ENCODE data around the gene SLC66A2. TPM values are rescaled to one million over a fixed set of nuclear protein-coding genes. Genes with fewer than 3 reads are reported as not detected.

Gene SLC66A2
- total RNA-seq, 1 experiment from 2014 or later, result 19.5 TPM

DNA sequence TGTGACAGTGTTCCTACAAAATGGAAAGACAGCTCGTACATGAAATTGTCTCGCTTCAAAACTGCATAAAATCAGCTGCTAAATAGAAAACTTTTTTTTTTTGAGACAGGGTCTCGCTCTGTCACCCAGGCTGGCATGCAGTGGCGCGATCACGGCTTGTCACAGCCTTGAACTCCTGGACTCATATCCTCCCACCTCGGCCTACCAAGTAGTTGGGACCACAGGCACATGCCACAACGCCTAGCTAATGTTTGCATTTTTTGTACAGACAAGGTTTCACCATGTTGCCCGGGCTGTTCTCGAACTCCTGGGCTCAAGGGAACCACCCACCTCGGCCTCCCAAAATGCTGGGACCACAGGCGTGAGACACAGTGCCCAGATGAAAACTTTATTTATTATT is 33.7 kb upstream of the SLC66A2 start:
- BruUV-seq (replicated peaks), result no TSS peak

DNA sequence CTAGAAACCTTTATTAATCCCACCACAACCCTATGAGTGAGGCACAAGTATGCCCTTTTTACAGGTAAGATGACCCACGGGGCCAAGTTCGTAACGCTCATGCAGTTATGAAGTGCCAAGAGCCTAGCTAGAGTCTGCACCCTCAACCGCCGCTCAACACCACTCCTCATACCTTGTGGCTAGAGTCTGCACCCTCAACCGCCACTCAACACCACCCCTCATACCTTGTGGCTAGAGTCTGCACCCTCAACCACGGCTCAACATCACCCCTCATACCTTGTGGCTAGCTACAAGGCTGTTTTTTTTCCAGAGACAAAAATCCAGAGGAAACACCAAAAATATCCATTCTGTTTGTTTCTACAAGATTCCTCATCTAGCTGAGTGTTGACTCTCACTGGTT is 32.3 kb upstream of the SLC66A2 start:
- no peaks in the 10 kb centered on the region for H3K27me3 ChIP-seq (replicated peaks; ENCODE audit: control insufficient read depth, insufficient read depth, low read length)
- DNase-seq, result no peak
- H3K9me3 ChIP-seq, result no peaks in the 10 kb centered on the region
- ChIA-PET CTCF (no interaction called here), POLR2A (no interaction called here)
- no peak overlapping the region for H3K27ac Mint-ChIP-seq (ENCODE audit: unreplicated experiment)
- no peak overlapping the region for H3K4me3 ChIP-seq (ENCODE audit: low read depth, low read length)
- intact Hi-C loops (cut with micrococcal nuclease; ENCODE audit: unreplicated experiment), result no loop called here
- no peaks in the 10 kb centered on the region for H3K4me1 Mint-ChIP-seq (ENCODE audit: low read depth, unreplicated experiment)
- no peaks in the 10 kb centered on the region for H3K4me1 ChIP-seq
- H3K9me3 Mint-ChIP-seq (ENCODE audit: unreplicated experiment), result no peaks in the 10 kb centered on the region
- BruUV-seq (replicated peaks), result no TSS peak
- no peak for TF ChIP-seq CTCF (IDR thresholded peaks at IDR 0.05; ENCODE audit: insufficient read depth in 1 of 2, low read depth in 1 of 2, low read length in 1 of 2, severe bottlenecking in 1 of 2, unreplicated experiment in 1 of 2)
- H3K27me3 Mint-ChIP-seq (ENCODE audit: insufficient read depth, unreplicated experiment), result no peaks in the 10 kb centered on the region
- H3K36me3 ChIP-seq (ENCODE audit: control insufficient read depth, insufficient read depth, low read length), result no peaks in the 10 kb centered on the region
- H3K4me3 Mint-ChIP-seq (ENCODE audit: unreplicated experiment), result no peak overlapping the region
- H3K36me3 Mint-ChIP-seq (ENCODE audit: insufficient read depth, unreplicated experiment), result peaks cover 29% of the 10 kb centered on the region

More for the DNA sequence above, 33.7 kb upstream of the SLC66A2 start:
- TF ChIP-seq CTCF (IDR thresholded peaks at IDR 0.05; ENCODE audit: insufficient read depth in 1 of 2, low read depth in 1 of 2, low read length in 1 of 2, severe bottlenecking in 1 of 2, unreplicated experiment in 1 of 2), result no peak
- Mint-ChIP-seq H3K36me3 (ENCODE audit: insufficient read depth, unreplicated experiment) (peaks cover 29% of the 10 kb centered on the region), H3K4me3 (ENCODE audit: unreplicated experiment) (no peak overlapping the region), H3K27ac (ENCODE audit: unreplicated experiment) (no peak overlapping the region), H3K27me3 (ENCODE audit: insufficient read depth, unreplicated experiment) (no peaks in the 10 kb centered on the region), H3K4me1 (ENCODE audit: low read depth, unreplicated experiment) (no peaks in the 10 kb centered on the region), H3K9me3 (ENCODE audit: unreplicated experiment) (no peaks in the 10 kb centered on the region)
- Histone ChIP-seq H3K4me1 (no peaks in the 10 kb centered on the region), H3K9me3 (no peaks in the 10 kb centered on the region), H3K36me3 (ENCODE audit: control insufficient read depth, insufficient read depth, low read length) (no peaks in the 10 kb centered on the region), H3K4me3 (ENCODE audit: low read depth, low read length) (no peak overlapping the region), H3K27me3 (replicated peaks; ENCODE audit: control insufficient read depth, insufficient read depth, low read length) (no peaks in the 10 kb centered on the region)
- ChIA-PET POLR2A (no interaction called here), CTCF (interaction anchor here (1.1 kb wide), 1 partner anchor 49 kb away, joined by 3 read pairs; the partner anchor contains the start of gene RBFA)
- intact Hi-C loops (cut with micrococcal nuclease; ENCODE audit: unreplicated experiment), result no loop called here
- DNase-seq, result no peak

GRCh38 chr18:79983253-79983652 is 31.8 kb upstream of the SLC66A2 start:
- no peaks in the 10 kb centered on the region for H3K9me3 ChIP-seq
- no peaks in the 10 kb centered on the region for H3K4me1 ChIP-seq
- BruUV-seq (replicated peaks), result no TSS peak
- no peaks in the 10 kb centered on the region for H3K36me3 ChIP-seq (ENCODE audit: control insufficient read depth, insufficient read depth, low read length)
- Mint-ChIP-seq H3K9me3 (ENCODE audit: unreplicated experiment) (no peaks in the 10 kb centered on the region), H3K27ac (ENCODE audit: unreplicated experiment) (no peak overlapping the region), H3K4me1 (ENCODE audit: low read depth, unreplicated experiment) (no peaks in the 10 kb centered on the region), H3K4me3 (ENCODE audit: unreplicated experiment) (no peak overlapping the region), H3K27me3 (ENCODE audit: insufficient read depth, unreplicated experiment) (no peaks in the 10 kb centered on the region), H3K36me3 (ENCODE audit: insufficient read depth, unreplicated experiment) (peaks cover 29% of the 10 kb centered on the region)
- CTCF ChIA-PET, result no interaction called here
- no peaks in the 10 kb centered on the region for H3K27me3 ChIP-seq (replicated peaks; ENCODE audit: control insufficient read depth, insufficient read depth, low read length)
- TF ChIP-seq CTCF (IDR thresholded peaks at IDR 0.05; ENCODE audit: insufficient read depth in 1 of 2, low read depth in 1 of 2, low read length in 1 of 2, severe bottlenecking in 1 of 2, unreplicated experiment in 1 of 2), result no peak
- no peak overlapping the region for H3K4me3 ChIP-seq (ENCODE audit: low read depth, low read length)
- no peak for DNase-seq
- intact Hi-C loops (cut with micrococcal nuclease; ENCODE audit: unreplicated experiment), result no loop called here
- POLR2A ChIA-PET, result no interaction called here
